ENCODE measurements around the gene DOK7.

DOK7 gene

GRCh38 chr4:3477750-3478430 is 14.8 kb downstream of the DOK7 start:
- TF ChIP-seq CTCF (IDR thresholded peaks at IDR 0.05; ENCODE audit: low read depth, low read length, missing control alignments) = no peak
- no peak overlapping the region for H3K4me3 ChIP-seq (ENCODE audit: low read depth, low read length)
- DNase-seq (ENCODE audit: low read depth) = no peak

GRCh38 chr4:3478446-3479357 is 15.6 kb downstream of the DOK7 start:
- no peak overlapping the region for H3K4me3 ChIP-seq (ENCODE audit: low read depth, low read length)
- TF ChIP-seq CTCF (IDR thresholded peaks at IDR 0.05; ENCODE audit: low read depth, low read length, missing control alignments) = no peak
- no peak for DNase-seq (ENCODE audit: low read depth)

- TF ChIP-seq CTCF (IDR thresholded peaks at IDR 0.05; ENCODE audit: low read depth, low read length, missing control alignments) = no peak
- DNase-seq (ENCODE audit: low read depth) = no peak
- no peak overlapping the region for H3K4me3 ChIP-seq (ENCODE audit: low read depth, low read length)
These were observed 16.4 kb downstream of the DOK7 start for GRCh38 chr4:3479358-3480101.

- peak; percentile 98 for TF ChIP-seq CTCF (IDR thresholded peaks at IDR 0.05; ENCODE audit: low read depth, low read length, missing control alignments)
- H3K4me3 ChIP-seq (ENCODE audit: low read depth, low read length) = no peak overlapping the region
These were observed 17.5 kb downstream of the DOK7 start for GRCh38 chr4:3480528-3481112.

GRCh38 chr4:3481113-3481531 is 18.0 kb downstream of the DOK7 start:
- H3K4me3 ChIP-seq (ENCODE audit: low read depth, low read length) = no peak overlapping the region
- TF ChIP-seq CTCF (IDR thresholded peaks at IDR 0.05; ENCODE audit: low read depth, low read length, missing control alignments) = no peak
- no peak for DNase-seq (ENCODE audit: low read depth)

More at GRCh38 chr4:3480528-3481112, 17.5 kb downstream of the DOK7 start:
- no peak for DNase-seq (ENCODE audit: low read depth)

- no peak for TF ChIP-seq CTCF (IDR thresholded peaks at IDR 0.05; ENCODE audit: low read depth, low read length, missing control alignments)
- H3K4me3 ChIP-seq (ENCODE audit: low read depth, low read length) = no peak overlapping the region
- DNase-seq (ENCODE audit: low read depth) = no peak
These were observed 18.8 kb downstream of the DOK7 start for GRCh38 chr4:3481783-3482393.

Data from GM12864 (cell line).